GM23248 (cell line): Measurements from ENCODE around the gene ZDHHC14. TPM values are rescaled to one million over a fixed set of nuclear protein-coding genes. Genes with fewer than 3 reads are reported as not detected.

Experiments used
- DNase-seq: peaks from one replicate; pipeline ENCODE4 v3.0.0-alpha.2; 2015
- H2AFZ ChIP-seq: fragments of 200-600 bp; sonication (generic); 2 replicates; pipeline ENCODE4 v1.6.1; 2016; ENCODE audit warnings: antibody characterized with exemption
- H3F3A ChIP-seq: fragments of 200-600 bp; sonication (generic); 2 replicates; pipeline ENCODE4 v1.6.1; 2016; ENCODE audit warnings: mild to moderate bottlenecking, antibody characterized with exemption, mixed run types; ENCODE audit not compliant: insufficient read depth
- H3K27ac ChIP-seq: fragments of 200-600 bp; sonication (generic); 2 replicates; pipeline ENCODE4 v1.5.1; 2016; ENCODE audit warnings: mild to moderate bottlenecking
- H3K27me3 ChIP-seq: fragments of 200-600 bp; sonication (generic); replicated peaks from 2 replicates; pipeline ENCODE4 v1.6.1; 2016; ENCODE audit warnings: mild to moderate bottlenecking; ENCODE audit not compliant: insufficient read depth
- H3K36me3 ChIP-seq: fragments of 200-600 bp; sonication (generic); 2 replicates; pipeline ENCODE4 v1.6.1; 2016; ENCODE audit warnings: low read depth, mild to moderate bottlenecking
- H3K4me1 ChIP-seq: fragments of 200-600 bp; sonication (generic); 2 replicates; pipeline ENCODE4 v1.6.1; 2016; ENCODE audit warnings: mild to moderate bottlenecking; ENCODE audit not compliant: insufficient read depth
- H3K4me2 ChIP-seq: fragments of 200-600 bp; sonication (generic); one replicate; pipeline ENCODE4 v1.6.1; 2016; ENCODE audit warnings: mild to moderate bottlenecking; ENCODE audit not compliant: unreplicated experiment
- H3K4me3 ChIP-seq: fragments of 200-600 bp; sonication (generic); 2 replicates; pipeline ENCODE4 v1.5.1; 2016; ENCODE audit warnings: mild to moderate bottlenecking
- H3K79me2 ChIP-seq: fragments of 200-600 bp; sonication (generic); 2 replicates; pipeline ENCODE4 v1.6.1; 2016; ENCODE audit warnings: mild to moderate bottlenecking; ENCODE audit not compliant: insufficient read depth
- H3K9ac ChIP-seq: fragments of 200-600 bp; sonication (generic); 2 replicates; pipeline ENCODE4 v1.6.1; 2016; ENCODE audit warnings: mild to moderate bottlenecking
- H3K9me2 ChIP-seq: fragments of 200-600 bp; sonication (generic); 2 replicates; pipeline ENCODE4 v1.6.1; 2016; ENCODE audit warnings: mixed run types, mild to moderate bottlenecking, moderate library complexity; ENCODE audit not compliant: insufficient read depth
- H3K9me3 ChIP-seq: fragments of 200-600 bp; sonication (generic); one replicate; pipeline ENCODE4 v1.6.1; 2017; ENCODE audit warnings: low read depth
- H4K20me1 ChIP-seq: fragments of 200-600 bp; sonication (generic); 2 replicates; pipeline ENCODE4 v1.6.0; 2016; ENCODE audit not compliant: insufficient read depth
- EZH2 ChIP-seq: fragments of 200-600 bp; sonication (generic); IDR thresholded peaks from 2 replicates; pipeline ENCODE4 v1.6.1; 2018; ENCODE audit warnings: antibody characterized with exemption, mild to moderate bottlenecking; ENCODE audit not compliant: insufficient read depth, poor library complexity, severe bottlenecking
- EZH2phosphoT487 ChIP-seq: fragments of 200-600 bp; sonication (generic); IDR thresholded peaks from 2 replicates; pipeline ENCODE4 v1.6.1; 2018; ENCODE audit warnings: antibody characterized with exemption, moderate library complexity, mild to moderate bottlenecking, low read depth; ENCODE audit not compliant: insufficient read depth
- WGBS, 2 experiments: methylation state at CpG; one replicate each; pipeline ENCODE4 v1.1.6; 2015 to 2017; ENCODE audit warnings: low lambda C conversion rate in 2 of 2, low coverage in 1 of 2; ENCODE audit errors: missing lambda C conversion rate in 2 of 2; 5-methylcytosine and 5-hydroxymethylcytosine counted together
- in situ Hi-C: fragments of 300-500 bp; cut with MboI; formaldehyde crosslinking; loops from 2 replicates; pipeline ENCODE4 v1.15.0; 2020
- polyA plus RNA-seq: library from polyadenylated mRNA; unstranded; fragments of >200 nt; fragmentation: Nextera tagmentation; extraction: Ambion mirVana; gene quantifications from 2 replicates; pipeline ENCODE4 v1.2.1, GENCODE V29; 2016
- total RNA-seq: library from RNA; depleted of rRNA; stranded (reverse); fragments of >200 nt; shearing (Covaris generic); gene quantifications from 2 replicates; pipeline ENCODE4 v1.2.3, GENCODE V29; 2014

Gene ZDHHC14
- total and polyA plus RNA-seq, 2 experiments from 2014 or later, result 1.4 to 4.5 TPM

GRCh38 chr6:157476797-157477196 lies 95.8 kb downstream of the ZDHHC14 start:
- no peaks in the 10 kb centered on the region for H3K4me1 ChIP-seq
- H3F3A ChIP-seq, result no peaks in the 10 kb centered on the region
- H3K79me2 ChIP-seq, result no peaks in the 10 kb centered on the region
- TF ChIP-seq EZH2 (no peak), EZH2phosphoT487 (no peak)
- H2AFZ ChIP-seq, result no peak overlapping the region
- in situ Hi-C loops, result no loop called here
- no peaks in the 10 kb centered on the region for H3K36me3 ChIP-seq
- DNase-seq, result no peak
- H3K27ac ChIP-seq, result no peak overlapping the region
- H3K4me2 ChIP-seq, result no peak overlapping the region
- no peak overlapping the region for H3K4me3 ChIP-seq
- H3K27me3 ChIP-seq, result no peaks in the 10 kb centered on the region
- H3K9me2 ChIP-seq, result no peaks in the 10 kb centered on the region
- H3K9me3 ChIP-seq, result no peaks in the 10 kb centered on the region
- H3K9ac ChIP-seq, result no peak overlapping the region
- WGBS, 2 experiments, result 96 to 100% methylated on average over 3 of the region's 3 CpGs
- no peaks in the 10 kb centered on the region for H4K20me1 ChIP-seq

- Histone ChIP-seq H3K9me3 (no peaks in the 10 kb centered on the region), H3F3A (no peaks in the 10 kb centered on the region), H4K20me1 (no peaks in the 10 kb centered on the region), H3K4me3 (no peak overlapping the region), H3K9ac (no peak overlapping the region), H3K27ac (no peak overlapping the region), H3K9me2 (no peaks in the 10 kb centered on the region), H3K79me2 (no peaks in the 10 kb centered on the region), H3K36me3 (no peaks in the 10 kb centered on the region), H3K4me1 (no peaks in the 10 kb centered on the region), H3K4me2 (no peak overlapping the region), H2AFZ (no peak overlapping the region), H3K27me3 (no peaks in the 10 kb centered on the region)
- 96% methylated on average over 2 of the region's 2 CpGs for WGBS, 2 experiments
- in situ Hi-C loops, result no loop called here
- no peak for DNase-seq
- TF ChIP-seq EZH2phosphoT487, result no peak
- no peak for TF ChIP-seq EZH2
Measured at GRCh38 chr6:157478926-157479325, 97.9 kb downstream of the ZDHHC14 start.

- H3K9ac ChIP-seq, result no peak overlapping the region
- no peak for TF ChIP-seq EZH2
- no peaks in the 10 kb centered on the region for H3K9me3 ChIP-seq
- H3K4me1 ChIP-seq, result no peaks in the 10 kb centered on the region
- no peak overlapping the region for H3K27ac ChIP-seq
- no peaks in the 10 kb centered on the region for H3K9me2 ChIP-seq
- no peaks in the 10 kb centered on the region for H3K27me3 ChIP-seq
- H3F3A ChIP-seq, result no peaks in the 10 kb centered on the region
- 95 to 96% methylated on average over 7 of the region's 7 CpGs for WGBS, 2 experiments
- H2AFZ ChIP-seq, result no peak overlapping the region
- H4K20me1 ChIP-seq, result no peaks in the 10 kb centered on the region
- no peak overlapping the region for H3K4me2 ChIP-seq
- no peaks in the 10 kb centered on the region for H3K79me2 ChIP-seq
- no peaks in the 10 kb centered on the region for H3K36me3 ChIP-seq
- in situ Hi-C loops, result no loop called here
- DNase-seq, result no peak
- H3K4me3 ChIP-seq, result no peak overlapping the region
Measured at GRCh38 chr6:157479464-157480303, 98.7 kb downstream of the ZDHHC14 start.

GRCh38 chr6:157481189-157481864 lies 100.3 kb downstream of the ZDHHC14 start:
- no peak for DNase-seq
- Histone ChIP-seq H3K27me3 (no peaks in the 10 kb centered on the region), H4K20me1 (no peaks in the 10 kb centered on the region), H3K4me2 (no peak overlapping the region), H3K4me1 (no peaks in the 10 kb centered on the region), H3K9ac (no peak overlapping the region), H3K9me3 (no peaks in the 10 kb centered on the region), H2AFZ (no peak overlapping the region), H3K79me2 (no peaks in the 10 kb centered on the region), H3K4me3 (no peak overlapping the region), H3F3A (no peaks in the 10 kb centered on the region), H3K36me3 (no peaks in the 10 kb centered on the region), H3K9me2 (no peaks in the 10 kb centered on the region), H3K27ac (no peak overlapping the region)
- TF ChIP-seq EZH2phosphoT487 (no peak), EZH2 (no peak)
- in situ Hi-C loops, result no loop called here
- 75 to 81% methylated on average over 8 to 9 of the region's 9 CpGs for WGBS, 2 experiments
